Osteocyte (in vitro differentiated cells): ENCODE data around the gene PRPSAP2. TPM values are rescaled to one million over a fixed set of nuclear protein-coding genes. Genes with fewer than 3 reads are reported as not detected.

Source experiments
- DNase-seq: peaks from one replicate; pipeline ENCODE4 v3.0.0; 2021; ENCODE audit warnings: mixed read lengths; ENCODE audit not compliant: unreplicated experiment; ENCODE audit errors: extremely low spot score
- H3K27ac Mint-ChIP-seq: one replicate; pipeline ENCODE4 v1.8.0; 2021; ENCODE audit warnings: mild to moderate bottlenecking, mixed read lengths; ENCODE audit not compliant: unreplicated experiment
- H3K27me3 Mint-ChIP-seq: one replicate; pipeline ENCODE4 v1.8.0; 2021; ENCODE audit warnings: mixed read lengths; ENCODE audit not compliant: unreplicated experiment
- H3K36me3 Mint-ChIP-seq: one replicate; pipeline ENCODE4 v1.8.0; 2021; ENCODE audit warnings: mixed read lengths; ENCODE audit not compliant: unreplicated experiment
- H3K4me1 Mint-ChIP-seq: one replicate; pipeline ENCODE4 v1.8.0; 2021; ENCODE audit warnings: mixed read lengths; ENCODE audit not compliant: unreplicated experiment
- H3K4me3 Mint-ChIP-seq: one replicate; pipeline ENCODE4 v1.8.0; 2021; ENCODE audit warnings: mild to moderate bottlenecking, moderate library complexity, mixed read lengths; ENCODE audit not compliant: unreplicated experiment
- H3K9me3 Mint-ChIP-seq: one replicate; pipeline ENCODE4 v1.8.0; 2021; ENCODE audit warnings: mixed read lengths; ENCODE audit not compliant: unreplicated experiment
- CTCF ChIP-seq: fragments of 200-600 bp; sonication (generic); IDR thresholded peaks from 2 replicates; pipeline ENCODE4 v1.5.0; 2021; ENCODE audit warnings: antibody characterized with exemption, mild to moderate bottlenecking, moderate library complexity
- total RNA-seq: library from RNA; stranded (reverse); gene quantifications from 2 replicates; pipeline ENCODE4 v1.2.1, GENCODE V29; 2021

Gene PRPSAP2
- total RNA-seq, 1 donor from 2014 or later: 25.7 TPM

- no peaks in the 10 kb centered on the region for H3K9me3 Mint-ChIP-seq
- no peak for DNase-seq
- no peak for TF ChIP-seq CTCF
- no peaks in the 10 kb centered on the region for H3K4me1 Mint-ChIP-seq
- no peaks in the 10 kb centered on the region for H3K36me3 Mint-ChIP-seq
- H3K4me3 Mint-ChIP-seq: no peak overlapping the region
- H3K27me3 Mint-ChIP-seq: peaks cover 55% of the 10 kb centered on the region
- H3K27ac Mint-ChIP-seq: no peak overlapping the region
Measured at GRCh38 chr17:18944646-18945045, 86.7 kb downstream of the PRPSAP2 start.

- no peaks in the 10 kb centered on the region for H3K36me3 Mint-ChIP-seq
- H3K4me1 Mint-ChIP-seq: no peaks in the 10 kb centered on the region
- H3K9me3 Mint-ChIP-seq: no peaks in the 10 kb centered on the region
- no peak overlapping the region for H3K27ac Mint-ChIP-seq
- peaks cover 53% of the 10 kb centered on the region for H3K27me3 Mint-ChIP-seq
- TF ChIP-seq CTCF: no peak
- H3K4me3 Mint-ChIP-seq: no peak overlapping the region
- DNase-seq: no peak
Measured at GRCh38 chr17:18946536-18946935, 88.6 kb downstream of the PRPSAP2 start.

- no peaks in the 10 kb centered on the region for H3K9me3 Mint-ChIP-seq
- TF ChIP-seq CTCF: no peak
- H3K36me3 Mint-ChIP-seq: no peaks in the 10 kb centered on the region
- no peak overlapping the region for H3K27ac Mint-ChIP-seq
- DNase-seq: no peak
- peaks cover 46% of the 10 kb centered on the region for H3K27me3 Mint-ChIP-seq
- H3K4me1 Mint-ChIP-seq: no peaks in the 10 kb centered on the region
- H3K4me3 Mint-ChIP-seq: no peak overlapping the region
Measured at GRCh38 chr17:18947866-18948265, 89.9 kb downstream of the PRPSAP2 start.

- no peak for TF ChIP-seq CTCF
- Mint-ChIP-seq H3K9me3 (no peaks in the 10 kb centered on the region), H3K27ac (no peak overlapping the region), H3K36me3 (no peaks in the 10 kb centered on the region), H3K4me3 (no peak overlapping the region), H3K4me1 (no peaks in the 10 kb centered on the region), H3K27me3 (peaks cover 43% of the 10 kb centered on the region)
- DNase-seq: no peak
Measured at GRCh38 chr17:18948476-18949006, 90.6 kb downstream of the PRPSAP2 start.

GRCh38 chr17:18949566-18949965 lies 91.6 kb downstream of the PRPSAP2 start:
- Mint-ChIP-seq H3K27ac (no peak overlapping the region), H3K36me3 (no peaks in the 10 kb centered on the region), H3K9me3 (no peaks in the 10 kb centered on the region), H3K4me1 (no peaks in the 10 kb centered on the region), H3K27me3 (peaks cover 35% of the 10 kb centered on the region), H3K4me3 (no peak overlapping the region)
- no peak for TF ChIP-seq CTCF
- DNase-seq: no peak
